WERI-Rb-1 (cell line): Measurements from ENCODE around the gene PITPNC1.

Experiments used
- DNase-seq: peaks from one replicate; pipeline ENCODE4 v3.0.0-alpha.2; 2020
- H3K27ac ChIP-seq: fragments of 250-450 bp; sonication (Bioruptor Pico); 2 replicates; pipeline ENCODE4 v1.5.1; 2020; ENCODE audit warnings: mild to moderate bottlenecking, moderate library complexity
- H3K27me3 ChIP-seq: fragments of 250-450 bp; sonication (Bioruptor Pico); 2 replicates; pipeline ENCODE4 v1.5.1; 2021; ENCODE audit warnings: mild to moderate bottlenecking, low read depth, moderate library complexity; ENCODE audit not compliant: insufficient read depth, severe bottlenecking
- H3K36me3 ChIP-seq: fragments of 250-450 bp; sonication (Bioruptor Pico); 2 replicates; pipeline ENCODE4 v1.5.1; 2020; ENCODE audit warnings: mild to moderate bottlenecking, moderate library complexity
- H3K4me3 ChIP-seq: 2 replicates; pipeline ENCODE4 v1.5.1; 2011; ENCODE audit warnings: low read depth, mild to moderate bottlenecking, control low read depth, low read length
- H3K9me3 ChIP-seq: fragments of 250-450 bp; sonication (Bioruptor Pico); 2 replicates; pipeline ENCODE4 v1.5.1; 2021; ENCODE audit warnings: mild to moderate bottlenecking, moderate library complexity; ENCODE audit not compliant: severe bottlenecking
- TF ChIP-seq, protein P1 (sequence below): IDR thresholded peaks from 2 replicates; pipeline ENCODE4 v1.5.1; 2011; ENCODE audit warnings: low read depth, mild to moderate bottlenecking, control low read depth, inconsistent platforms, low read length

PITPNC1 gene

DNA sequence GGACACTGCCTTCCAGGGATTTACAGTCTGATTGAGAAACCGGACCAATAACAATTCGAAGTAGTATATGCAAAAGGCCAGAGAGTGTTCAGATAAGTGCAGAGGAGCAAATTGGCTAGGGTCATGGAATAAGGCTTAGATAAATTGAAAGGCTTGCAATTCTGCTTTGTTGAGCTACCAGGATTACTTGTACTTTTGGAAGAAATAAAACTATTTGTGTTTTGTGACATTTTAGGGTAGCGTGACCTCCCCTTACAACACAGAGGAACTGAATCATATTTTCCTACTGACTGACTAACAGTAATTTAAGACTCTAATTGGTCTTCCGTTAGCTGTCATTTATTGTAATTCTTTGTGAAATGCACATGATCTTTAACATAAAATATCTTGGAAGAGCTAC, 104.7 kb downstream of the PITPNC1 start:
- no peaks in the 10 kb centered on the region for H3K9me3 ChIP-seq
- no peak overlapping the region for H3K4me3 ChIP-seq
- H3K27me3 ChIP-seq = no peaks in the 10 kb centered on the region
- no peaks in the 10 kb centered on the region for H3K36me3 ChIP-seq
- TF ChIP-seq, protein P1, sequence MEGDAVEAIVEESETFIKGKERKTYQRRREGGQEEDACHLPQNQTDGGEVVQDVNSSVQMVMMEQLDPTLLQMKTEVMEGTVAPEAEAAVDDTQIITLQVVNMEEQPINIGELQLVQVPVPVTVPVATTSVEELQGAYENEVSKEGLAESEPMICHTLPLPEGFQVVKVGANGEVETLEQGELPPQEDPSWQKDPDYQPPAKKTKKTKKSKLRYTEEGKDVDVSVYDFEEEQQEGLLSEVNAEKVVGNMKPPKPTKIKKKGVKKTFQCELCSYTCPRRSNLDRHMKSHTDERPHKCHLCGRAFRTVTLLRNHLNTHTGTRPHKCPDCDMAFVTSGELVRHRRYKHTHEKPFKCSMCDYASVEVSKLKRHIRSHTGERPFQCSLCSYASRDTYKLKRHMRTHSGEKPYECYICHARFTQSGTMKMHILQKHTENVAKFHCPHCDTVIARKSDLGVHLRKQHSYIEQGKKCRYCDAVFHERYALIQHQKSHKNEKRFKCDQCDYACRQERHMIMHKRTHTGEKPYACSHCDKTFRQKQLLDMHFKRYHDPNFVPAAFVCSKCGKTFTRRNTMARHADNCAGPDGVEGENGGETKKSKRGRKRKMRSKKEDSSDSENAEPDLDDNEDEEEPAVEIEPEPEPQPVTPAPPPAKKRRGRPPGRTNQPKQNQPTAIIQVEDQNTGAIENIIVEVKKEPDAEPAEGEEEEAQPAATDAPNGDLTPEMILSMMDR = no peak
- no peak for DNase-seq
- H3K27ac ChIP-seq = no peak overlapping the region

DNA sequence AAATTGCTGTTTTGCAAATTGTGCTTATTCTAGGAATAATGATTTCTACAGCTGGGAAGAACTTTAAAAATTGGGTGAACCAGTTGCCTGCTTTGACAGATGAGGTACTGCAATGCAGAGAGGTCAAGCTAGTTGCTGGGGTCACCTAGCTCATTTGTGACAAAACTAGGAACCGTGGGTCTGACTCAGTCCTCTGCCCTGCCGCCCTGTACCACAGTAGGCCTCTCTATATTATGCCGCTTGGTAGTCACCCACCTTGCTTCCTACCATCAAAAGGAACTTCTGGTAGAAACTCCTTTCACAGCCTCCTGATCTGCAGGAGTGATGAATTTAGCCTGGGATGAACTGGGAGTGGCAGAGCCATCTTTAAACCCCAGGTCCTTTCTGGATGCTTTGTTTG, 105.7 kb downstream of the PITPNC1 start:
- no peaks in the 10 kb centered on the region for H3K27me3 ChIP-seq
- H3K36me3 ChIP-seq = no peaks in the 10 kb centered on the region
- H3K4me3 ChIP-seq = no peak overlapping the region
- no peak for DNase-seq
- no peak overlapping the region for H3K27ac ChIP-seq
- no peaks in the 10 kb centered on the region for H3K9me3 ChIP-seq
- TF ChIP-seq, protein P1 = no peak

DNA sequence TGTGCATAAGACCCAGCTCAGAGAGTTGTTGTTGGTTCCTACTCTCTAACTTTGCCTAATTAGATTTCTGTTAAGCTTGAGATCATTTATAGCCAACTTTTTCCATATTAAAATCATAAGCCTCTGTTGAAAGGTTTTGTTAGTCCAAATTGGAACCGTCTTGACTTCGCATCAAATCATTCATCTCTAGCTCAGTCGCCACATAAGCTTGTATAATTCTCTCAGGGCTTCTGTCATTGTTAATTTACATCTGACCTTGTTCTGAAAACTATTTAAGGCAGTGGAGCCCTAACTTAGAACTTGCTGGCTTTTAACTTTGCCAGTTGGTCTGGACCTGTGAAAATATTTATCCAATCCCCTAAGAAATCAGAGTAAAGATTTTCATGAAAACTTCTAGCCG, 107.2 kb downstream of the PITPNC1 start:
- Histone ChIP-seq H3K27me3 (no peaks in the 10 kb centered on the region), H3K9me3 (peaks cover 2% of the 10 kb centered on the region), H3K36me3 (no peaks in the 10 kb centered on the region), H3K4me3 (no peak overlapping the region), H3K27ac (no peak overlapping the region)
- TF ChIP-seq, protein P1 = no peak
- DNase-seq = no peak

DNA sequence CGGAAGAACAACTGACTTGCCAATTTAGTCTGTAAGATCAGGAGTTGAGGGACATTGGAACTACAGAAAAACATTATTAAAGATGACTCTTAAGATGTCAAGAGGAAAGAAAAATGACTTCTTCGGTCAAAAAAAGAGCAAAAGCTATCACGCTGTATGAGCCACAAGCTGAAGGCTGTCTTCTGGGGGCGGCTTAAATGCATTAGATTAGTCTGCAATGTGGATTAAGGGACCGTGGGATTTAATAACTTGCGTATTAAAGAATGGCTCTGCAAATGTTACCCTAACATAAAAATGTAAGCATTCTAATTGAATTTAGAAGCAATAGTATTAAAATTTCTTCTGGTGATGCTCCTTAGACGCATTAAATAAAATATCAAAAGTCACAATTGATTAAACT, 108.6 kb downstream of the PITPNC1 start:
- H3K27me3 ChIP-seq = no peaks in the 10 kb centered on the region
- H3K9me3 ChIP-seq = peaks cover 2% of the 10 kb centered on the region
- DNase-seq = peak; percentile 43
- H3K4me3 ChIP-seq = no peak overlapping the region
- peak overlapping the region; percentile 67 for H3K27ac ChIP-seq
- no peaks in the 10 kb centered on the region for H3K36me3 ChIP-seq
- TF ChIP-seq, protein P1 = no peak

DNA sequence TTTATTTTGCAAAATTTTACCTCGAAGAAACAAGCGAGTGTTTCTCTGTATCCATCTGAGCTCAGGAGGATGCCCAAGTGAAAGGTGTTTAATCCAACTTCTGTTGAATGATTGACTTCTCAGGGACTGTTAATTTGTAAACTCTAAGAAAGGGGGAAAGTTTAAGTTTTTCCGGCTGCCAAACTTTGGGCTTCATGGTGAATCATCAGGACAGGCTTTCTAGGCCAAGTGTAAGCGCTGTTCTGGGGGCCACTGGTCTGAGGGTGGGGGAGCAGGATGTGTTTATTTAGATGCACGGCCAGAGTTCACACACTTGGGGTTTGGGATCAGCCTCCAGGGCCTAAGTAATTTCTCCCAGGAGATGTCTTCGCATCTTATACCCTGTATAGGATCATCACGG, 110.4 kb downstream of the PITPNC1 start:
- no peak overlapping the region for H3K27ac ChIP-seq
- DNase-seq = no peak

DNA sequence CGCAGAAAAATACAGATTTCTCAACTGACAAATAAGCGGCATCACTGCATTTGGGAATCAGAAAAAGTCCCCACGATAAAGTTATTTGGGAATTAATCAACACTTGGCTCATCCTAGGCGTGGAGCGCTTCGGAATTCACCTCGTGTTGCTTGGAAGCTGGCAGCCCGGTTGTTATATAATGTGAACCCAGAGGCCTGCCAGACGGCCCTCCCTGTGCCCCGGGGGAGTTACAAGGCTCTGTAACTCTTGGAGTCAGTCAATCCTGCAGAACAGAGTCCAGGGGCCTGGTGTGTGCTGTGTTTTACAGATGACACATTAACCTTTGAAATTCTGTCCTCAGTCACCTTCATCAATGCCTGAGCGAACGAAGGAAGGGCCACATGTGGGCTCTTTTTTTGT, 111.1 kb downstream of the PITPNC1 start:
- Histone ChIP-seq H3K27ac (no peak overlapping the region; the same call in 1 of the 2 replicates), H3K9me3 (peaks cover 2% of the 10 kb centered on the region), H3K36me3 (no peaks in the 10 kb centered on the region), H3K27me3 (no peaks in the 10 kb centered on the region), H3K4me3 (no peak overlapping the region)
- TF ChIP-seq, protein P1 = no peak
- no peak for DNase-seq

More for the DNA sequence above, 110.4 kb downstream of the PITPNC1 start:
- H3K9me3 ChIP-seq = peaks cover 2% of the 10 kb centered on the region
- H3K27me3 ChIP-seq = no peaks in the 10 kb centered on the region
- no peak overlapping the region for H3K4me3 ChIP-seq
- TF ChIP-seq, protein P1 = no peak
- H3K36me3 ChIP-seq = no peaks in the 10 kb centered on the region
